Measurements from ENCODE around the gene PDHX. TPM values are rescaled to one million over a fixed set of nuclear protein-coding genes. Genes with fewer than 3 reads are reported as not detected.

The PDHX gene
- total RNA-seq, 1 experiment from 2014 or later: 85.4 TPM

DNA sequence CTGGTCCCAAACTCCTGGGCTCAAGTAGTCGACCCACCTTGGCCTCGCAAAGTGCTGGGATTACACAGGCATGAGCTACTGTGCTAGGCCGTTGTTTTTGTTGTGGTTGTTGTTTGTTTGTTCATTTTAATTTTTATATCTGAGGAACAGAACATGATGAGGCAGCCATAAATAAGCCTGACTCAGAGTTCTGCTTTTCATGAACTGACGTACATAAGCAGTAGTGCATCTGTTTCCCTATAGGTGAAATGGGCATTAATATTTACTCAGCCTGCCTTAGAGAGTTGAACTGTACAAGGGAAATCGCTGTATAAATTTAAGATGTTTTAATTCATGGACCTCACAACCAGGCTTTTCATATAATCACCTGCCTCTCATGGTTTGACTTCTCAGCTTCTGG is 80.5 kb downstream of the PDHX start:
- Histone ChIP-seq H3K36me3 (ENCODE audit: control insufficient read depth, insufficient read depth, low read length) (no peaks in the 10 kb centered on the region), H3K4me3 (ENCODE audit: low read depth, low read length) (no peak overlapping the region), H3K4me1 (no peaks in the 10 kb centered on the region), H3K27me3 (replicated peaks; ENCODE audit: control insufficient read depth, insufficient read depth, low read length) (no peaks in the 10 kb centered on the region), H3K9me3 (no peaks in the 10 kb centered on the region)
- DNase-seq: no peak
- no peaks in the 10 kb centered on the region for H3K36me3 Mint-ChIP-seq (ENCODE audit: insufficient read depth, unreplicated experiment)
- no peaks in the 10 kb centered on the region for H3K9me3 Mint-ChIP-seq (ENCODE audit: unreplicated experiment)
- ChIA-PET POLR2A (no interaction called here), CTCF (no interaction called here)
- H3K27me3 Mint-ChIP-seq (ENCODE audit: insufficient read depth, unreplicated experiment): no peaks in the 10 kb centered on the region
- no TSS peak for BruUV-seq (replicated peaks)
- H3K4me3 Mint-ChIP-seq (ENCODE audit: unreplicated experiment): no peak overlapping the region
- intact Hi-C loops (cut with micrococcal nuclease; ENCODE audit: unreplicated experiment): loop anchor here (5.0 kb wide), 1 partner anchor 415 kb away; no protein-coding TSS in a partner anchor
- no peaks in the 10 kb centered on the region for H3K4me1 Mint-ChIP-seq (ENCODE audit: low read depth, unreplicated experiment)
- H3K27ac Mint-ChIP-seq (ENCODE audit: unreplicated experiment): no peak overlapping the region
- TF ChIP-seq, protein P1, sequence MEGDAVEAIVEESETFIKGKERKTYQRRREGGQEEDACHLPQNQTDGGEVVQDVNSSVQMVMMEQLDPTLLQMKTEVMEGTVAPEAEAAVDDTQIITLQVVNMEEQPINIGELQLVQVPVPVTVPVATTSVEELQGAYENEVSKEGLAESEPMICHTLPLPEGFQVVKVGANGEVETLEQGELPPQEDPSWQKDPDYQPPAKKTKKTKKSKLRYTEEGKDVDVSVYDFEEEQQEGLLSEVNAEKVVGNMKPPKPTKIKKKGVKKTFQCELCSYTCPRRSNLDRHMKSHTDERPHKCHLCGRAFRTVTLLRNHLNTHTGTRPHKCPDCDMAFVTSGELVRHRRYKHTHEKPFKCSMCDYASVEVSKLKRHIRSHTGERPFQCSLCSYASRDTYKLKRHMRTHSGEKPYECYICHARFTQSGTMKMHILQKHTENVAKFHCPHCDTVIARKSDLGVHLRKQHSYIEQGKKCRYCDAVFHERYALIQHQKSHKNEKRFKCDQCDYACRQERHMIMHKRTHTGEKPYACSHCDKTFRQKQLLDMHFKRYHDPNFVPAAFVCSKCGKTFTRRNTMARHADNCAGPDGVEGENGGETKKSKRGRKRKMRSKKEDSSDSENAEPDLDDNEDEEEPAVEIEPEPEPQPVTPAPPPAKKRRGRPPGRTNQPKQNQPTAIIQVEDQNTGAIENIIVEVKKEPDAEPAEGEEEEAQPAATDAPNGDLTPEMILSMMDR (IDR thresholded peaks at IDR 0.05; ENCODE audit: insufficient read depth in 1 of 2, low read depth in 1 of 2, low read length in 1 of 2, severe bottlenecking in 1 of 2, unreplicated experiment in 1 of 2): no peak

GRCh38 chr11:34997952-34998528 is 81.6 kb downstream of the PDHX start:
- DNase-seq: no peak
- no TSS peak for BruUV-seq (replicated peaks)
- Mint-ChIP-seq H3K36me3 (ENCODE audit: insufficient read depth, unreplicated experiment) (no peaks in the 10 kb centered on the region), H3K4me3 (ENCODE audit: unreplicated experiment) (no peak overlapping the region), H3K4me1 (ENCODE audit: low read depth, unreplicated experiment) (no peaks in the 10 kb centered on the region), H3K27me3 (ENCODE audit: insufficient read depth, unreplicated experiment) (no peaks in the 10 kb centered on the region), H3K9me3 (ENCODE audit: unreplicated experiment) (no peaks in the 10 kb centered on the region), H3K27ac (ENCODE audit: unreplicated experiment) (no peak overlapping the region)
- no peaks in the 10 kb centered on the region for H3K27me3 ChIP-seq (replicated peaks; ENCODE audit: control insufficient read depth, insufficient read depth, low read length)
- H3K4me3 ChIP-seq (ENCODE audit: low read depth, low read length): no peak overlapping the region
- no peaks in the 10 kb centered on the region for H3K9me3 ChIP-seq
- intact Hi-C loops (cut with micrococcal nuclease; ENCODE audit: unreplicated experiment): loop anchor here (1.0 to 5.0 kb wide), 4 partner anchors 240 to 414 kb away; no protein-coding TSS in a partner anchor
- CTCF ChIA-PET: interaction anchor here (0.7 to 1.0 kb wide), 2 partner anchors 241 to 391 kb away, joined by 3 read pairs; no protein-coding TSS in a partner anchor
- H3K4me1 ChIP-seq: no peaks in the 10 kb centered on the region
- TF ChIP-seq, protein P1 (IDR thresholded peaks at IDR 0.05; ENCODE audit: insufficient read depth in 1 of 2, low read depth in 1 of 2, low read length in 1 of 2, severe bottlenecking in 1 of 2, unreplicated experiment in 1 of 2): peak; percentile 10 to 28
- POLR2A ChIA-PET: no interaction called here
- no peaks in the 10 kb centered on the region for H3K36me3 ChIP-seq (ENCODE audit: control insufficient read depth, insufficient read depth, low read length)

- H3K9me3 ChIP-seq: no peaks in the 10 kb centered on the region
- H3K27me3 Mint-ChIP-seq (ENCODE audit: insufficient read depth, unreplicated experiment): no peaks in the 10 kb centered on the region
- no peaks in the 10 kb centered on the region for H3K4me1 ChIP-seq
- H3K27me3 ChIP-seq (replicated peaks; ENCODE audit: control insufficient read depth, insufficient read depth, low read length): no peaks in the 10 kb centered on the region
- TF ChIP-seq, protein P1 (IDR thresholded peaks at IDR 0.05; ENCODE audit: insufficient read depth in 1 of 2, low read depth in 1 of 2, low read length in 1 of 2, severe bottlenecking in 1 of 2, unreplicated experiment in 1 of 2): no peak
- POLR2A ChIA-PET: no interaction called here
- no peak overlapping the region for H3K4me3 ChIP-seq (ENCODE audit: low read depth, low read length)
- H3K36me3 ChIP-seq (ENCODE audit: control insufficient read depth, insufficient read depth, low read length): no peaks in the 10 kb centered on the region
- H3K36me3 Mint-ChIP-seq (ENCODE audit: insufficient read depth, unreplicated experiment): no peaks in the 10 kb centered on the region
- CTCF ChIA-PET: interaction anchor here (1.5 kb wide), 1 partner anchor 393 kb away, joined by 3 read pairs; no protein-coding TSS in a partner anchor
- no TSS peak for BruUV-seq (replicated peaks)
- intact Hi-C loops (cut with micrococcal nuclease; ENCODE audit: unreplicated experiment): loop anchor here (5.0 kb wide), 1 partner anchor 413 kb away; no protein-coding TSS in a partner anchor
- no peaks in the 10 kb centered on the region for H3K4me1 Mint-ChIP-seq (ENCODE audit: low read depth, unreplicated experiment)
- H3K9me3 Mint-ChIP-seq (ENCODE audit: unreplicated experiment): no peaks in the 10 kb centered on the region
- no peak for DNase-seq
- no peak overlapping the region for H3K27ac Mint-ChIP-seq (ENCODE audit: unreplicated experiment)
- no peak overlapping the region for H3K4me3 Mint-ChIP-seq (ENCODE audit: unreplicated experiment)
Measured at GRCh38 chr11:34999453-34999852, 83.0 kb downstream of the PDHX start.

Data from Caco-2 (cell line).